Bronchial epithelial cell (primary cell): ENCODE data around the gene TOMM40. TPM values are rescaled to one million over a fixed set of nuclear protein-coding genes. Genes with fewer than 3 reads are reported as not detected.

Experiments
- DNase-seq: peaks from one replicate; pipeline ENCODE4 v3.0.0-alpha.2; 2010; ENCODE audit warnings: low read depth
- FAIRE-seq: peaks from 2 replicates; lab custom pipeline; 2011; peaks lifted over from hg19 to GRCh38; lab: Jason Lieb, UNC
- H3K27me3 ChIP-seq: 2 replicates; pipeline ENCODE4 v1.5.1; 2011; ENCODE audit warnings: low read length; ENCODE audit not compliant: control insufficient read depth, insufficient read depth
- H3K36me3 ChIP-seq: 2 replicates; pipeline ENCODE4 v1.5.1; 2011; ENCODE audit warnings: low read length; ENCODE audit not compliant: control insufficient read depth, insufficient read depth
- H3K4me3 ChIP-seq: 2 replicates; pipeline ENCODE4 v1.5.1; 2011; ENCODE audit warnings: mild to moderate bottlenecking, low read depth, low read length, control low read depth
- total RNA-seq: library from RNA; depleted of rRNA; stranded (reverse); fragments of >200 nt; gene quantifications from 2 replicates; pipeline ENCODE4 v1.2.1, GENCODE V29; 2014
- TF ChIP-seq, protein P1 (sequence below): IDR thresholded peaks from 2 replicates; pipeline ENCODE4 v1.5.1; 2011; ENCODE audit warnings: mild to moderate bottlenecking, moderate library complexity, low read length, control low read depth, inconsistent platforms; ENCODE audit not compliant: insufficient read depth, severe bottlenecking

The TOMM40 gene
- total RNA-seq, 1 donor from 2014 or later: 82.9 TPM

DNA sequence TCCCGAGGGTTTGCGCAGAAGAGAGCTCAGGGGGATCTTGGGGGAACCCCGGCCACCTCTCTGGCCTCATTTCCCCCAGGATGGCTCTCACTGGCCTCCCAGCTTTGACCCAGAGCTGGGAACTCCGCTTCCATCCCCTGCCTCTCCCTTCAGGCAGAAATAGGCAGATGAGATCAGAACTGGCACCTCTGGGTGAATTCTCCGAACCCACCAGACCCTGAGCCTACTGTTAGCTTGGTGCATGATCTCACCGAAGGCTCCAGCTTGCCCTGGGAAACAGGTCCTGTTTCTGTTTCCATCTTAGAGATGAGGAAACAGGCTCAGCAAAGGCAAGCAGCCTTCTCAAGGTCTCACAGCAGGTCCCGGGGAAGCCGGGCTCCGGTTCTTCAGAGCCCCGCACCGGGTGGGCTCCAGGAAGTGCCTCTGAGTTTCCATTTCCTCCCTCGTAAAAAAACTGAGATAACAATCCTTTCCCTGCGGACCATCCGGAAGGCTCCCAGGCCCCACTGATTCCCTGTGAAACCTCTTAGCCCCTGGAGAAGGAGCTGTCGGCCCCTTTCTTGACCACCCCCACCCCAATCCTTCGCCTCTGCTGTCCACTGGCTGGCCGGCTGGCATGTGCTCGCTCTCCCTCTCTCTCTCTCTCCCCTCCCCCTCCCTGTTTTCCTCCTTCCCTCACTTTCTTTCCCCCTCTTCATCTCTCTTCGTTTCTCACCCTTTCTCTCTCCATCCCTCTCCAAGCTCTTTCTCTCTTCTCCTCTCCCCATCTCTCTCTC lies 42.8 kb upstream of the TOMM40 start:
- Histone ChIP-seq H3K36me3 (no peaks in the 10 kb centered on the region), H3K4me3 (peak overlapping the region; percentile 91), H3K27me3 (no peaks in the 10 kb centered on the region)
- FAIRE-seq (no peak), DNase-seq (peak; percentile 28)
- TF ChIP-seq, protein P1, sequence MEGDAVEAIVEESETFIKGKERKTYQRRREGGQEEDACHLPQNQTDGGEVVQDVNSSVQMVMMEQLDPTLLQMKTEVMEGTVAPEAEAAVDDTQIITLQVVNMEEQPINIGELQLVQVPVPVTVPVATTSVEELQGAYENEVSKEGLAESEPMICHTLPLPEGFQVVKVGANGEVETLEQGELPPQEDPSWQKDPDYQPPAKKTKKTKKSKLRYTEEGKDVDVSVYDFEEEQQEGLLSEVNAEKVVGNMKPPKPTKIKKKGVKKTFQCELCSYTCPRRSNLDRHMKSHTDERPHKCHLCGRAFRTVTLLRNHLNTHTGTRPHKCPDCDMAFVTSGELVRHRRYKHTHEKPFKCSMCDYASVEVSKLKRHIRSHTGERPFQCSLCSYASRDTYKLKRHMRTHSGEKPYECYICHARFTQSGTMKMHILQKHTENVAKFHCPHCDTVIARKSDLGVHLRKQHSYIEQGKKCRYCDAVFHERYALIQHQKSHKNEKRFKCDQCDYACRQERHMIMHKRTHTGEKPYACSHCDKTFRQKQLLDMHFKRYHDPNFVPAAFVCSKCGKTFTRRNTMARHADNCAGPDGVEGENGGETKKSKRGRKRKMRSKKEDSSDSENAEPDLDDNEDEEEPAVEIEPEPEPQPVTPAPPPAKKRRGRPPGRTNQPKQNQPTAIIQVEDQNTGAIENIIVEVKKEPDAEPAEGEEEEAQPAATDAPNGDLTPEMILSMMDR: no peak

DNA sequence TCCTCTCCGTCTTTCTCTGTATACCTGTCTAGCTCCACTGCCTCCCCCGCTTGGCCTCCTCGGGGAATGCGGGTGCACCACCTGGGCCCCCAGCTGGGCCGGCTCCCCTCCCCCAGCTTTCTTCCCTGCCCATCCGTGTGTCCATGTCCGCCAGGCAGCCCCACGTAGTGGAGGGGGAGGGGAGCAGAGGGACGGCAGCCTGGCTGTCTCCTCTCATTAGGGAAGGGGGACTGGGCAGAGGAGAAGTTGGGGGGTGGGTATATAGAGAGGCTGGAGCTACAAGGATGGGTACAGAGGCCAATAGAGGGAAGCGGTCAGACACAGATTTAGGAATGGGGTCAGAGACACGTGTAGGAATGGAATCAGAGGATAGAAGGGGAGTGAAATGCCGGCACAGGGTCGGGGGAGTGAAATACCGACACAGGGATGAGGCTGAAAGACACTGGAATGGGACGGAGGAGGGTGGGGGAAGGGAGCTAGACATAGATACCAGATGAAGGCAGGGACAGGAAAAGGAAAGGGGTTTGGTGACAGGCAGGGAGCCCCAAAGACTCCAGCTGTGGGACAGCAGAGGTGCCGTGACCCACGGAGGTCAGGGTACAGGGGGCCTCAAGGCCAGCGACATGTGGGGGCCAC lies 42.1 kb upstream of the TOMM40 start:
- DNase-seq (no peak), FAIRE-seq (no peak)
- no peaks in the 10 kb centered on the region for H3K27me3 ChIP-seq
- no peak overlapping the region for H3K4me3 ChIP-seq
- H3K36me3 ChIP-seq: no peaks in the 10 kb centered on the region
- TF ChIP-seq, protein P1: no peak

DNA sequence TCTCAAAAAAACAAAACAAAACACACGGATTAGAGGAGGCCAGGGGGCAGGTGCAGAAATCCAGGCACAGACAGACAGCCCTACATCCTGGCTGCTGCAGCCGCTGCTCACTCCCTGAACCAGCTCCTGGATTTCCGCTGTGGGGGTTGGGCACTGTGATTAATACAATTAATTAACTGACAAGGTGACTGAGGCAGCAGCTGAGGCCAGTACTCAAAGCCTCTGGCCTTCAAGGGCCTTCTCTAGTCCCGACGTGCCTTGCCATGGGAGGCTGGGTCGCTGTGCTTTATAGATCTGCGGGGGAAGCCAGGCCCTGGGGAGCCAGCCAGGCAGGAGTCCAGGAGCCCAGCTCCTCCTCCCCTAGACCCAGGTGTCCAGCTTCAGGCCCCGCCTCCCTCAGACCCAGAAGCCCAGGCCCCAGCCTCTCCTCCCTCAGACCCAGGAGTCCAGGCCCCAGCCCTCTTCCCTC lies 40.4 kb upstream of the TOMM40 start:
- TF ChIP-seq, protein P1: no peak
- DNase-seq (no peak), FAIRE-seq (no peak)
- H3K27me3 ChIP-seq: no peaks in the 10 kb centered on the region
- no peaks in the 10 kb centered on the region for H3K36me3 ChIP-seq
- no peak overlapping the region for H3K4me3 ChIP-seq

DNA sequence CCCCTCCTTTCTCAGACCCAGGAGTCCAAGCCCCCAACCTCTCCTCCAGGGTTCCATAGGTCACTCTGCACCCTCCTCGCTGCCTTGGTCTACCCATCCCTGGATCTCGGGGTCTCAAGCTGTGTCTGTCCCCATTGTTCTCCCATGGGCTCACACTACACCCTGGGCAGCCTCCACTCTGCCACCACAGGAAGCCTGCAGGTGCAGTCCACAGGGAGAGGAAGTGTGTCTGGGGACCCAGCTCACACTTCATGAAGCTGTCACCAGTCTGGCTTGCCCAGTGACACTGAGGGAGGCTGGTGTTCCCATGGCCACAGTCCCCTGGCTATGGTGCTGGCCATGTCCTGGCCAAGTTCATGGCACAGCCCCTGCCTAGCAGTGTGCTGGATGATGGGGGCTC lies 39.6 kb upstream of the TOMM40 start:
- FAIRE-seq: no peak
- no peak overlapping the region for H3K4me3 ChIP-seq

DNA sequence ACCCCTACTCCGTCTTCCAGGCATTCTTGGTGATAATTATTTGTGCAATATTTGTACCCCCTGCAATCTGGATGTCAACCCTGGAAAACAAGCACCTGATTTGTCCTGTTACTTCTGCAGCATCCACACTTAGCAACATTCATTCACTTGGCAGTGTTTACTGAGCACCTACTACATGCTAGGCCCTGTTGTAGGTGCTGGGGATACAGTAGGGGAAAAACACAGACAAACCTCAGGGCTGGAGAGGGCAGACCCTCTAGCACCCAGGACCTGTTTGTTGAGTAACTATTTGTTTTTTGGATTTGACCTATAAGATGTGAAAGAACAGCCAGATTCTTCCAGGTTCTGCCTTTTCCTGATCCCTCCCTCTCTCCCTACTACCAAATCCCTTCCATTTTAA lies 35.4 kb upstream of the TOMM40 start:
- Histone ChIP-seq H3K27me3 (no peaks in the 10 kb centered on the region), H3K4me3 (no peak overlapping the region), H3K36me3 (no peaks in the 10 kb centered on the region)
- TF ChIP-seq, protein P1: no peak
- FAIRE-seq (no peak), DNase-seq (no peak)

More for the DNA sequence above, 39.6 kb upstream of the TOMM40 start:
- no peaks in the 10 kb centered on the region for H3K36me3 ChIP-seq
- no peak for DNase-seq
- no peaks in the 10 kb centered on the region for H3K27me3 ChIP-seq
- TF ChIP-seq, protein P1: no peak
